ENCODE data around the gene GJA4. TPM values are rescaled to one million over a fixed set of nuclear protein-coding genes. Genes with fewer than 3 reads are reported as not detected.
A peak's percentile ranks its signal among the peaks of the same experiment; 100 is the strongest.
"Not testable (repeated sequence)": the region's sequence is repeated elsewhere in the genome, so short reads cannot be mapped to it uniquely, and the experiment has no call there.

GJA4 gene
- total RNA-seq, 1 experiment from 2014 or later = not detected

DNA sequence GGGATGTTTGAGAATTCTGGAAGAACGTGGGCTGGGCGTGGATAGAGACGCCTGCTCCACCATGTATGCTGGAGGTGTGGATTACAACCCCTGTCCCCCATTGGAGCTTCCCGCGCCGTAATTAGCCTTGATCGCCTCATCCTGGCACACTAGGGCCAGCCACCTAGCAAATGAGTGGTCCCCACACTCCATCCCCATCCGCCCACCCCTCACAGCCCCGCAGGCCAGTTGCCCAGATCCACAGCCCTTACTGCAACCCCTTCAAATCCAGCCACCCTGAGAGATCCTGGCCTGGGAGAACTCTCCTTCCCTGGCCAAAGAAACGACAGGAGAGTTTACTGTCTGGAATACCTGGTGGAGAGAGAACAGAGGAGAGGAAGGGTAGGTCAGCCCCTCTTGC is 375 bp upstream of the GJA4 start:
- no peak for DNase-seq (ENCODE audit: low spot score)

- DNase-seq (ENCODE audit: low spot score) = no peak
These were observed 1.4 kb downstream of the GJA4 start for GRCh38 chr1:34794001-34794789.

- no peak for DNase-seq (ENCODE audit: low spot score)
These were observed 2.0 kb downstream of the GJA4 start for GRCh38 chr1:34794790-34795180.

DNA sequence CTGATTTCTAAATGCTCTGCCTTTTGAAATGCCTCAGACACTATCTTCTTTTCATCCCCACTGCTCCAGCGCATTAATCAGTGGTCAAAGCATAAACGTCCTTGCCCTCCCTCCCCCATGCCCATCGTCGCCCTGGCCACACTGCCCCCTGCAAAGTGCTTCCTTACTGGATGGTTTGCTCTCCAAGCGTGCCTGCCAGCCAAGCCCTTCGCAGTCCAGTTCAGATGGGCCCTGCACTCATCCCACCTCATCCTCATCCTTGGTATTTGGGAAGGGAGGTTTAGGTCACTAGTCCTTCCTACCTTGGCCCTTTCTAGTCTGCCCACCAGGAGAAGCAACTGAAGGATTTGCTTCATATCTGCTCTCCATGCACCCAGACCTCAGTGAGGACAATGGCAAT is 3.1 kb downstream of the GJA4 start:
- no peak for DNase-seq (ENCODE audit: low spot score)

GRCh38 chr1:34796990-34797389 is 4.2 kb downstream of the GJA4 start:
- no peak for DNase-seq (ENCODE audit: low spot score)

DNA sequence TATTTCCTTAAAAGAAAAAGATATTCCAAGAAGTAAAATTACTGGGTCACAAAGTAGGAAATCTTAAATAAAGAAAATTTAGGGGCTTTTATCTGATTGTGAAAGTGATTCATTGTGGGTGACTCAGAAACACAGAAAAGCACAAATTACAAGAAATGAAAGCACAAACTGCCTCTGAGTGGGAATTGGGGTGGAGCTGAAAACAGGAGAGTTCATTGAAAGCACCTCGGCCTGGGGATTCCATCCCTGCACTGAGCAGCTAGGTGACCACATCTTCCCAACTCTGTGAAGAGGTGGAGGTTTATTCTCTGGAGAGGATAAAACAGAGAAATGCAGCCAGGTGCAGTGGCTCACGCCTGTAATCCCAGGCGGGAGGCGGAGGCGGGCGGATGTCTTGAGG is 7.4 kb downstream of the GJA4 start:
- DNase-seq (ENCODE audit: low spot score) = peak; percentile 38

- no peak for DNase-seq (ENCODE audit: low spot score)
These were observed 11.0 kb downstream of the GJA4 start for GRCh38 chr1:34803770-34804169.

DNA sequence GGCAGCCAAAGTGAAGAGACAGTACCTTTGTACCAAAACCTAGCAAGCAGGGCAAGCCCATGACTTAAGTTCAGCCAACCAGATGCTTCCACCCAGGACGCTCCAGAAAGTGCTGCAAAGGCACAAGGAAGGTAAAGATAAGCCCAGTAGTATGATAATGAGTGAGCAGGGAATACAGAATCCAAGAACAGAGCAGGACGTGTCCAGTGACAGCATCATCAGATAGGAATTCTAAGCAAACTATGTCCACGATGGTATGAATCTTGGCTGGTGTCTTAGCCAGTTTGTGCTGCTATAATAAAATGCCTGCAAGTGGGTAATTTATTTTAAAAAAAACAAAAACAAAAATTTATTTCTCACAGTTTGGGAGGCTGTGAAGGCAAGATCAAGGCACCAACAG is 13.6 kb downstream of the GJA4 start:
- peak; percentile 6 for DNase-seq (ENCODE audit: low spot score)

DNA sequence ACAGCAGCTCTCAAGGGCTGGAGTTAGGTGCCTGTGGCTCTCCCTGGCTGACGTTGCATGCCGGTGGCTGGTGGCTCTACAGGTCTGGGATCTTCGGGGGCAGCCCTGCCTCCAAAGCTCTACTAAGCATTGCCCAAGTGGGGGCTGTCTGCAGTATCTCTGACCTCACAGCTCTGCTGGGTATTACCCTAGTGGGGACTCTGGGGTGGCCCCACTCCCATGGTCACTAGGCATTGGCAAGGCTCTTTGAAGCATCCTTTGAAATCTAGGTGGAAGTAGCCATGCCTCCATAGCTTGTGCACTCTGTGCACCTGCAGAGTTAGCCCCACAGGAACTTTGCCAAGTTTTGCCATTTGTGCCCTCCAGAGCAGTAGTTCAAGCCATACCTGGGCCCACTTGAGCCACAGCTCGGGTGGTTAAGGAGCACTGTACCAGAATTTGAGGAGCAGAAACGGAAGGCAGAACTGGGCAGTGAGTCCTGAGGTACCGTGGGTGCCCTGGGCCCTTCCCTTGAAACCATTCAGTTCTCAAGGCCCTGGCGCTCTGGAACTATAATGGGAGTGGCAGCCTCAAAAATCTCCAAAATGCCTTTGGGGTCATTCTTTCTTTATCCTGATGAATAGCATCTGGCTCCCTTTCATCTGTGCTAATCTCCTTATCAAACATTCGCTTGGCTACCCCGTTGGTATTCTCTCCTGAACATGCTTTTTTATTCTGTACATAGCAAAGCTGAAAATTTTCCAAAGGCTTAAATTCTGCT is 15.4 kb downstream of the GJA4 start:
- no peak for DNase-seq (ENCODE audit: low spot score)

DNA sequence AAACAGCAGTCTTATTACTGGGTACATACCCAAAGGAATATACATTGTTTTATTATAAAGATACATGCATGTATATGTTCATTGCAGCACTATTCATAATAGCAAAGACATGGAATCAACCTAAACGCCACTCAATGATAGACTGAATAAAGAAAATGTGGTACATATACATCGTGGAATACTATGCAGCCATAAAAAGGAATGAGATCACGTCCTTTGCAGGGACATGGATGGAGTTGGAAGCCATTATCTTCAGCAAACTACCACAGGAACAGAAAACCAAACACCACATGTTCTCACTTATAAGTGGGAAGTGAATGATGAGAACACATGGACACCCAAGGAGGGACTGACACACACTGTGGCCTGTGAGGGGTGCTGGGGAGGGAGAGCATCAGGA is 18.0 kb downstream of the GJA4 start:
- not testable (repeated sequence) for DNase-seq (ENCODE audit: low spot score)

DNA sequence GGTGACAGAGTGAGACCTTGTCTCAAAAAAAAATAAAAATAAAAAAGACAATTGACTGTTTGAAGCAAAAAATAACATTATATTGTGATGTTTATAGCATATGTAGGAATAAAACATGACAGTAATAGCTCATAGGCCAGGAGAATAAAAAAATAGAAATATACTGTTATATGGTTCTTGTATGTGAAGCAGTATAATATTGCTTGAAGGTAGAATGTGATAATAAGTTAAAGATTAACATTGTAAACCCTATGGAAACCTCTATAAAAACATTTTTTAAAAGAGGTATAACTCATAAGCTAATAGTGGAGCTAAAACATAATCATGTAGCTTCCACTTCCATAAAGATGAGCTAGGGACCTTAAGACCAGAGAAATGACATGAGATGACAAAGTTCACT is 23.5 kb downstream of the GJA4 start:
- DNase-seq (ENCODE audit: low spot score) = no peak

GRCh38 chr1:34816778-34817177 is 24.0 kb downstream of the GJA4 start:
- no peak for DNase-seq (ENCODE audit: low spot score)

GRCh38 chr1:34818862-34819261 is 26.1 kb downstream of the GJA4 start:
- not testable (repeated sequence) for DNase-seq (ENCODE audit: low spot score)

DNA sequence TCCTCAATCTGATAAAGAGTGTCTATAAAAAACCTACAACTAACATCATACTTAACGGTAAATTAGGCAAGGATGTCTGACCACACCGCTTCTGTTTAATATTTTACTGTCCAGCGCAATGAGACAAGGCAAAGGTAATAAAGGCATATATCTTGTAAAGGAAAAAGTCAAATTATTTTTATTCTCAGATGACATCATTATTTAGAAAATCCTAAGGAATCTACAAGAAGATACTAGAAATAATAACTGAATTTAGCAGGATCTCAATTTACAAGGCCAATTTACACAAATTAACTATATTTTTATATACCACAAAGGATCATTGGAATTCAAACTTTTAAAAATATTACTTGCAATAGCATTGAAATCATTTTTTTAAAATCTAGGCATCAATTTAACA is 29.4 kb downstream of the GJA4 start:
- no peak for DNase-seq (ENCODE audit: low spot score)

DNA sequence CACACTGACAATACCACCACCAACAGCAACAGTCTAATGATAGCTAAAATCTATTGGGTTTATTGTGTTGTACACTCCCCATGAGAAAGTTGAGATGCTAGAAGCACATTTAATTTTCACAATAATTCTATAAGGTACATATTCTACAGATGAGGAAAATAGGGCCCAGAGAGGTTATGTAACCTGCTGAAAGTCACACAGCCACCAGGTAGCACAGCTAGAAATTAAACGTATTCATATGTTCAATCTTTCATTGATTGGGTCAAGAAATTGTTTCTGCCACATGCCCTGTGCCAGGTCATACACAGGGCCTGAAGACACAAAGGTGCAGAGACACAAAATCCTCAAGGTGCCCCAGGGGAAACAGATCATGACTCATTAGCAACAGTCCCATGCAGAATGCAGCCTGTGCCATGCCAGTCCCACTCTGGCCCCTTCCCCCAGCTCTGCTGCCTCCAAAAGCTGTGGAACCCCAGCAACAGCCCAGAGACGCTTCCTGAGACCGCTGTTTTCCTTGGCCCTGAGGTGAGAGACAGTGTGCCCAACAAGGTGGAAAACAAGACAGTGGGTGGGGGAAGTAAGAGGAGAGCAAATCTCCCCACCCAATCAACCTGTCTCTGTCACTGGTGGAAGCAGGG is 32.1 kb downstream of the GJA4 start:
- no peak for DNase-seq (ENCODE audit: low spot score)

- DNase-seq (ENCODE audit: low spot score) = no peak
These were observed 32.8 kb downstream of the GJA4 start for GRCh38 chr1:34825455-34826091.

DNA sequence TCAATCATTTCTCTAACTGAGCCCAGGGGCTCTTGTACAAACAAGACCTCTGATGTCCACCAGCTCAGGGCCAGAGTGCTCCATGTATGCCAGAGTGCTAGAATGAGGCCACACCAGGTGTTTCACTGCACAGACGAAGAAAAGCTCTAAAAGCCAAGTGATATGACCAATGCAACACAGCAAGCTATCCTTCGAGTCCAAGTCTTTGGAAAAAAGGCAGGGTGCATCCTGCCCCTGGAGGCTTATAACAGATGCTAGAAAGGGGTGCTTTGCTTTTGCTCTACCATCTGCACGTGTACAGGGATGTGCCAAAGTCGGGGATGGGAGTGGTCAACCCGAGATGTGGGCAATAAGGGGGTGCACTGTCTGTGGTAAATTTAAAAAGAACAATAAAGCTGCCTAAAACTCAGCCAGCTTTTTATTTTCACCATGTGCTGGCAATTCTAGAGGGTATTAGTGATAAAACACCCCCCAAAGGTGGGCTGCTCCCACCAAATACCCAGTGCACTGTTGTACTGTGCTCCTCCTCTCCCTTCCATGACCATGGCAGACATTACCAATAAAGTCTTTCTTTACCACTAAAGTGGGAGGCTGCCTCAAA is 34.6 kb downstream of the GJA4 start:
- no peak for DNase-seq (ENCODE audit: low spot score)

- DNase-seq (ENCODE audit: low spot score) = no peak
These were observed 35.8 kb downstream of the GJA4 start for GRCh38 chr1:34828611-34829010.

- DNase-seq (ENCODE audit: low spot score) = no peak
These were observed 36.5 kb downstream of the GJA4 start for GRCh38 chr1:34829250-34829649.

DNA sequence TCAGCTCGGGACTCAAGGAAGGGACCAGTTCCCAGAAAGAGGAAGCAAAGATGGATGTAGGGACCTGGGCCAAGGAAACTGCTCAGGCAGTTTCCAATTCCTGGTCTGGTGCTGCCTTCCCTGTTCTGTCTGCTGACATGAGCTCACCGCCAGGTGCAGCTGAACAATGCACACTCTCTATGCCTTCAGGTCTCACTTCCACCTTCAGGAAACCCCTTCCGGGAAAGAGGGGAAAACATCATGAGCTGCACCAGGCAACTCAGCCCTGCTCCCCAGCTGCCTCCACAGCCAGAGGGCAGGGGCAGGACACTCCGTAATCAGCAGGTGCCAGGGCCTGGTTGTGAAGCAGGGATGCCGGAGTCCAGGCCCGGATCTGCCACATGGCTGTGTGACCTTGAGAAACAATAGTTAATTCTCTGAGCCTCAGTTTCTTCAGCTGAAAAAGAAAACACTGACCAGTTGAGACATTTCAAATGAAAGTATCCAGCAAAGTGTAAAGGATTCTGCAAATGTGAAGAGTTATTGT is 39.0 kb downstream of the GJA4 start:
- DNase-seq (ENCODE audit: low spot score) = no peak

- no peak for DNase-seq (ENCODE audit: low spot score)
These were observed 40.9 kb downstream of the GJA4 start for GRCh38 chr1:34833711-34834110.

Data from A172 (cell line).